Thymus (tissue), 11 donors: Measurements from ENCODE around the gene ZNF701. TPM values are rescaled to one million over a fixed set of nuclear protein-coding genes. Genes with fewer than 3 reads are reported as not detected.
"Not testable (repeated sequence)": the region's sequence is repeated elsewhere in the genome, so short reads cannot be mapped to it uniquely, and the experiment has no call there.

ENCODE experiments used
- DNase-seq, 9 donors: peaks; one replicate each; pipeline ENCODE4 v3.0.0-alpha.2; 2013; ENCODE audit warnings: low spot score in 9 of 9, low read depth in 6 of 9, missing footprints in 1 of 9
- H3K27ac ChIP-seq, 2 donors: one replicate each; pipeline ENCODE4 v1.5.1; 2013; ENCODE audit warnings: control low read depth in 1 of 2, low read depth in 1 of 2, low read length in 1 of 2, mild to moderate bottlenecking in 1 of 2, moderate library complexity in 1 of 2
- H3K27me3 ChIP-seq, 2 donors: one replicate each; pipeline ENCODE4 v1.5.1; 2013; ENCODE audit warnings: low read length in 1 of 2; ENCODE audit not compliant: control insufficient read depth in 2 of 2, insufficient read depth in 1 of 2
- H3K36me3 ChIP-seq, 2 donors: one replicate each; pipeline ENCODE4 v1.5.1; 2013; ENCODE audit warnings: low read length in 1 of 2, mild to moderate bottlenecking in 1 of 2, moderate library complexity in 1 of 2; ENCODE audit not compliant: control insufficient read depth in 2 of 2, insufficient read depth in 2 of 2
- H3K4me1 ChIP-seq, 2 donors: one replicate each; pipeline ENCODE4 v1.5.1; 2013; ENCODE audit warnings: low read length in 2 of 2; ENCODE audit not compliant: control insufficient read depth in 2 of 2, insufficient read depth in 2 of 2
- H3K4me3 ChIP-seq, 2 donors: one replicate each; pipeline ENCODE4 v1.5.1; 2013; ENCODE audit warnings: low read length in 2 of 2, control low read depth in 1 of 2, mild to moderate bottlenecking in 1 of 2
- H3K9me3 ChIP-seq, 2 donors: one replicate each; pipeline ENCODE4 v1.5.1; 2013; ENCODE audit warnings: low read length in 1 of 2, mild to moderate bottlenecking in 1 of 2; ENCODE audit not compliant: control insufficient read depth in 2 of 2, insufficient read depth in 1 of 2
- WGBS: extraction: QIAGEN DNeasy Blood & Tissue Kit; methylation state at CpG from one replicate; pipeline ENCODE4 v1.1.7; 2013; 5-methylcytosine and 5-hydroxymethylcytosine counted together
- polyA plus RNA-seq: library from polyadenylated mRNA; stranded (reverse); fragments of 200-250 nt; gene quantifications from one replicate; pipeline ENCODE4 v1.2.3, GENCODE V29; 2013
- total RNA-seq: library from RNA; stranded (reverse); fragments of 120-200 nt; gene quantifications from one replicate; pipeline ENCODE4 v1.2.4, GENCODE V29; 2013
- donor health status: healthy.

The ZNF701 gene
- total and polyA plus RNA-seq, 2 donors = 14.9 to 17.7 TPM

- no peak for DNase-seq
- H3K9me3 ChIP-seq = peaks cover 21 to 34% of the 10 kb centered on the region in 2 donors
- WGBS = 99% methylated on average over 16 of the region's 16 CpGs
Observed at GRCh38 chr19:52557231-52557995, 12.7 kb upstream of the ZNF701 start.

GRCh38 chr19:52558732-52559445, 11.2 kb upstream of the ZNF701 start:
- H3K27ac ChIP-seq, H3K4me3 ChIP-seq, H3K4me1 ChIP-seq, DNase-seq, H3K27me3 ChIP-seq: not testable (repeated sequence)
- WGBS = 92% methylated on average over 5 of the region's 5 CpGs
- Histone ChIP-seq H3K36me3 (peaks cover 21 to 61% of the 10 kb centered on the region in 2 donors), H3K9me3 (peaks cover 20 to 41% of the 10 kb centered on the region in 2 donors)

More at GRCh38 chr19:52557231-52557995, 12.7 kb upstream of the ZNF701 start:
- no peaks in the 10 kb centered on the region for H3K27me3 ChIP-seq
- H3K4me3 ChIP-seq = no peak overlapping the region
- no peak overlapping the region for H3K27ac ChIP-seq
- no peaks in the 10 kb centered on the region for H3K4me1 ChIP-seq
- H3K36me3 ChIP-seq = peaks cover 30 to 64% of the 10 kb centered on the region in 2 donors

DNA sequence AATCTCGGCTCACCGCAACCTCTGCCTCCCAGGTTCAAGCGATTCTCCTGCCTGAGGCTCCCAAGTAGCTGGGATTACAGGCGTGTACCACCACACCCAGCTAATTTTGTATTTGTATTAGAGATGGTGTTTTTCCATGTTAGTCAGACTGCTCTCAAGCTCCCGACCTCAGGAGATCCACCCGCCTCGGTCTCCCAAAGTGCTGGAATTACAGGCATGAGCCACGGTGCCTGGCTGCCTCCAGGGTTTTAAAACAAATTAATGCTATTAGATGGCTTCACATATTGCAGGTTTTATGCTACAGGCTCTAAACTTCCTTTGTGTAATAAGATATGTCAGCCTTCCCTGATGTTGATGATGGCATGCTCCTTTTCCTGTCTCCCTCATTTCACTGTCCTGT, 8.5 kb upstream of the ZNF701 start:
- H3K36me3 ChIP-seq = peaks cover 8 to 45% of the 10 kb centered on the region in 2 donors
- H3K4me3 ChIP-seq, H3K27me3 ChIP-seq, DNase-seq, H3K27ac ChIP-seq, H3K4me1 ChIP-seq: not testable (repeated sequence)
- peaks cover 15 to 42% of the 10 kb centered on the region in 2 donors for H3K9me3 ChIP-seq
- 98% methylated on average over 8 of the region's 8 CpGs for WGBS

DNA sequence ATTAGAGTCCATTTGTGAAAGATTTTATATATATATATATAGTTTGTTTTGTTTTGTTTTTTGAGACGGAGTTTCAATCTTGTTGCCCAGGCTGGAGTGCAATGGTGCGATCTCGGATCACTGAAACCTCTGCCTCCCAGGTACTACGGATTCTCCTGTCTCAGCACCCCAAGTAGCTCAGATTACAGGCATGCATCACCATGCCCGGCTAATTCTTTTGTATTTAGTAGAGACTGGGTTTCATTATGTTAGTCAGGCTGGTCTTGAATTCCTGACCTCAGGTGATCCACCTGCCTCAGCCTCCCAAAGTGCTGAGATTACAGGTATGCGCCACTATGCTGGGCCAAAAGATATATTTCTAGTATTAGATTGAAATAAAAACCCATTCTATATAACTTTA, 4.0 kb upstream of the ZNF701 start:
- Histone ChIP-seq H3K36me3 (peaks cover 0 to 24% of the 10 kb centered on the region in 2 donors), H3K4me1 (peaks cover 1 to 5% of the 10 kb centered on the region in 2 donors), H3K27me3 (no peaks in the 10 kb centered on the region), H3K4me3 (no peak overlapping the region), H3K27ac (no peak overlapping the region), H3K9me3 (peaks cover 9 to 32% of the 10 kb centered on the region in 2 donors)
- 88% methylated on average over 6 of the region's 6 CpGs for WGBS
- no peak for DNase-seq

DNA sequence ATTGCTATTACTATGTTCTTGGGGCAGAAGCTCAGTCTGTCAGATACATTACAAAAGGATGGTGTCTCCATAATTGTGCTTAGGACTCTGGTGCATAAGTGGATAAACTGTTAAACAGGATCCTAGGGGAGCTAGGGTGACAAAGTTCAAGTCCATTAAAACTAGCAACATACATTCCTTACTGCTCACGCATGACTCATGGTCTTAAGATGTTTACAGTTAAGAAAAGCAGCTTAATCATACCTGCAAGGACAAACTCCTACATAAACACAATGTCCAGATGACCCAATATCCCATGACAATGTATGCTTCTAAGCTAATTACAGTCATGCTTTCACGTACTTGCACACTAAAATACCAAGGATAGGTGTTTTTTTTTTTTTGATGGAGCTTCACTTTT, 3.5 kb upstream of the ZNF701 start:
- Histone ChIP-seq H3K27me3 (no peaks in the 10 kb centered on the region), H3K4me1 (peaks cover 3 to 6% of the 10 kb centered on the region in 2 donors), H3K9me3 (peaks cover 9 to 29% of the 10 kb centered on the region in 2 donors), H3K27ac (no peak overlapping the region), H3K4me3 (no peak overlapping the region), H3K36me3 (peaks cover 0 to 19% of the 10 kb centered on the region in 2 donors)
- DNase-seq = no peak
- WGBS = 97% methylated on average over 2 of the region's 2 CpGs

GRCh38 chr19:52567921-52568320, 2.2 kb upstream of the ZNF701 start:
- Histone ChIP-seq H3K27me3 (no peaks in the 10 kb centered on the region), H3K4me3 (no peak overlapping the region), H3K27ac (no peak overlapping the region), H3K4me1 (peaks cover 3 to 6% of the 10 kb centered on the region in 2 donors), H3K36me3 (peaks cover 6 to 22% of the 10 kb centered on the region in 2 donors), H3K9me3 (peaks cover 5 to 27% of the 10 kb centered on the region in 2 donors)
- no peak for DNase-seq
- WGBS = 99% methylated on average over 14 of the region's 14 CpGs

DNA sequence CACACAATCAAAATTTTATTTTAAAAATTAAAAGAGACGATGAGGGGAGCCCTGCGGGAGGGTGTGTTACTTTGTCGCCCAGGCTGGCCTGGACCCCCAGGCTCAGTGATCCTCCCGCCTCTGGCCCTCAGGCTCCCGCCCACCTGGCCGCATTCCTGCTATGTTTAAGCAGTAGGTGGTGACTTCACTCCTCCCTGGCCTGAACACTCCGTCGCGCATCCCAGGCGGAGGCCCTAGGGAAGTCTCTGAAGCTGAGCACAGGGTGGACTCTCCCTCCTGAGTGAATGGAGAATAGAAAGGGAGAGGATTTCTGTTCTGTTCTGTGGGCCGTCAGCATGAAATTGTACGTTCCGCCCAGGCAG, 468 bp upstream of the ZNF701 start:
- H3K4me3 ChIP-seq = peak overlapping the region; percentile 72 to 90
- H3K27ac ChIP-seq = peak overlapping the region in 1 of 2 donors; percentile 57
- H3K9me3 ChIP-seq = peaks cover 2 to 21% of the 10 kb centered on the region in 2 donors
- H3K4me1 ChIP-seq, H3K27me3 ChIP-seq: not testable (repeated sequence)
- H3K36me3 ChIP-seq = peaks cover 19 to 27% of the 10 kb centered on the region in 2 donors
- peak in 1 of 9 donors; percentile 9 for DNase-seq
- 26% methylated on average over 13 of the region's 13 CpGs for WGBS

GRCh38 chr19:52584736-52585440, 14.8 kb downstream of the ZNF701 start:
- no peaks in the 10 kb centered on the region for H3K27me3 ChIP-seq
- no peak for DNase-seq
- peaks cover 35 to 68% of the 10 kb centered on the region in 2 donors for H3K36me3 ChIP-seq
- H3K27ac ChIP-seq = no peak overlapping the region
- WGBS = 90% methylated on average over 39 of the region's 39 CpGs
- no peaks in the 10 kb centered on the region for H3K4me1 ChIP-seq
- no peak overlapping the region for H3K4me3 ChIP-seq
- H3K9me3 ChIP-seq = peaks cover 14 to 25% of the 10 kb centered on the region in 2 donors

DNA sequence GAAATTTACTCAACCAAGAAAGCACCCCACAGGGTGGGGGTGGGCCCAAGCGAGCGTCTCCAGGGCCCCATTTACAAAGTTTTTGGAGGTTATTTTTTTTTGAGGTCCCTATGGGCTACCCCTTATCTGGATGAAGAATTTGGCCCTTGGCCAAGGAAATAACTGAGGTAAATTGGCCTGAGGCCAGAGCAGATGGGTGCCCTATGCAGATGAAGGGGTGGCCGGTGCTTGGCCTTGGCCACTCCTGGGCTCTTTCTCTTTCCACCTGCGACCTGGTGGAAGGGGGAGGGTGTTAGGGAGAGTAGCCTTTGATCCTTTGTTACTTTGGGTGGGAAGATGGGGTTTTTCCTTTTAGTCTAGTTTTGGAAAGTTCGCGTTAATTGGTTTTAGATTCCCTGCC, 15.5 kb downstream of the ZNF701 start:
- Histone ChIP-seq H3K9me3 (peaks cover 14 to 25% of the 10 kb centered on the region in 2 donors), H3K36me3 (peaks cover 32 to 65% of the 10 kb centered on the region in 2 donors), H3K27ac (no peak overlapping the region), H3K27me3 (no peaks in the 10 kb centered on the region), H3K4me3 (no peak overlapping the region), H3K4me1 (no peaks in the 10 kb centered on the region)
- 98% methylated on average over 6 of the region's 6 CpGs for WGBS
- DNase-seq = no peak
